GM18498 (cell line): Measurements from ENCODE around the gene TMEM190.
"Not testable (repeated sequence)": the region's sequence is repeated elsewhere in the genome, so short reads cannot be mapped to it uniquely, and the experiment has no call there.

Source experiments
- ATAC-seq: cut with Tn5 transposase; IDR thresholded peaks from one replicate; pipeline ENCODE4 v1.9.1; 2021; ENCODE audit warnings: mild to moderate bottlenecking, moderate library complexity; ENCODE audit not compliant: unreplicated experiment

The TMEM190 gene

DNA sequence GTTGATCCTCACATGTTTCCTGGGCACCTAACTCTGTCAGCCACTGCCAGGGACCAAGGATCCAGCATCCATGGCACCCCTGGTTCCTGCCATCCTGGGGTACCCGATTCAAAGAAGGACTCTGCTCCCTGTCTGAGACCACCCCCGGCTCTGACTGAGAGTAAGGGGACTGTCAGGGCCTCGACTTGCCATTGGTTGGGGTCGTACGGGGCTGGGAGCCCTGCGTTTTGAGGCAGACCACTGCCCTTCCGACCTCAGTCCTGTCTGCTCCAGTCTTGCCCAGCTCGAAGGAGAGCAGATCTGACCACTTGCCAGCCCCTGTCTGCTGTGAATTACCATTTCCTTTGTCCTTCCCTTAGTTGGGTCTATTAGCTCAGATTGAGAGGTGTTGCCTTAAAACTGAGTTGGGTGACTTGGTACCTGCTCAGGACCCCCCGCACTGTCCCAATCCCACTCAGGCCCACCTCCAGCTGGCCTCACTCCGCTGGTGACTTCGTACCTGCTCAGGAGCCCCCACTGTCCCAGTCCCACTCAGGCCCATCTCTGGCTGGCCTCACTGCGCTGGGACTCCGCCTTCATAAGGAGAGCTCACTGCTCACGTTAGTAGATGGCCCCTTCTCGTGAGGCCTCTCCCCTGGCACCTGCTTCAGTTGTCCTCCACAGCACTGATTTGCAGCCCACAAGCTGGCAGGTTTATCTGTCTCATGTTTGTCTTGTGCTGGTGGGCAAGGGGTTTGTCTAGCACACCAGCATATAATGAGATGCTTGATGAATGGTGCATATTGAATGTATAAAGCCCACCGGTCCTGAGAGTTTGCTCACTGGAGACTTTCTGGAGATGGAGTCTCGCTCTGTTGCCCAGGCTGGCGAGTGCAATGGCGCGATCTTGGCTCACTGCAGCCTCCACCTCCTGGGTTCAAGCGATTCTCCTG lies 13.0 kb downstream of the TMEM190 start:
- no peak for ATAC-seq

DNA sequence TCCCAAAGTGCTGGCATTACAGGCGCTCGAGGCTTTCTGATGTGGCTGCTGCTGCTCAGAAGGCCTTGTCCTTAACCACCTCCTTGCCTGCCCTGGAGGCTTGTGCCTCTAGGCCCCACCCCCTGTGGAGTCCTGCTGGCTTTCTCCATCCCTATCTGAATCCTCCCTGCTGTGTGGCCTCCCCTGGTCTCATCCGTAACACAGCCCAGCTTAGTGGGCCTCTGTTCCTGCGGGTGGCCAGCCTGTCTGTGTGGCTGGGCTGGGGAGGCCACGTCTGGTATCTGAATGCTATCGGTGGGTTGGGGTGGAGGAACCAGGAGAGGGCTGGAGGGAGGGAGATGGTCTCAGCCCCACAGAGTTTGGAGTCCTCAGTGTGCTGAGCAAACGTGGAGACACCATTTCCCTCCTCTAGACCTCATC lies 13.8 kb downstream of the TMEM190 start:
- no peak for ATAC-seq

DNA sequence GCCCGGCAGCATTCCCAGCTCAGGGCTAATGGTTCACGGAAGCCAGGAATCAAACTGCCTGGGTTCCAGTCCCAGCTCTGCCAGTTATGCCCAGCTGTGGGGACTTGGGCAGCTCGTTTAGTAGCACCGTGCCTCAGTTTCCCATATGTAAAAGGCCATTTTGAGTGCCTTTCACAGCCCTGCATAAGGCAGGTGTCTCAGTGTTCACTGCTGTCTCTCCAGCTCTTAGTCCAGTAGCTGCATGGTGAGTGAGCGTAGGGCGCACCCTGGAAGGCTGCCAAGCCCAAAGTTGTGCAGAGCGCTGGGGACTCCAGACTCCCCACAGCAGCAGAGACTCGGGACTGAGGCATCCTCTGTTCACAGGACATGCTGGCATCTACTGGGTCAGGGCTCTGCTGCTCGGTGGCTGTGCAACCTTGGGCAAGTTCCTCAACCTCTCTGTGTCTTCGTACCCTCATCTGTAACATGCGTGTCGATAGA lies 14.6 kb downstream of the TMEM190 start:
- ATAC-seq, result no peak

DNA sequence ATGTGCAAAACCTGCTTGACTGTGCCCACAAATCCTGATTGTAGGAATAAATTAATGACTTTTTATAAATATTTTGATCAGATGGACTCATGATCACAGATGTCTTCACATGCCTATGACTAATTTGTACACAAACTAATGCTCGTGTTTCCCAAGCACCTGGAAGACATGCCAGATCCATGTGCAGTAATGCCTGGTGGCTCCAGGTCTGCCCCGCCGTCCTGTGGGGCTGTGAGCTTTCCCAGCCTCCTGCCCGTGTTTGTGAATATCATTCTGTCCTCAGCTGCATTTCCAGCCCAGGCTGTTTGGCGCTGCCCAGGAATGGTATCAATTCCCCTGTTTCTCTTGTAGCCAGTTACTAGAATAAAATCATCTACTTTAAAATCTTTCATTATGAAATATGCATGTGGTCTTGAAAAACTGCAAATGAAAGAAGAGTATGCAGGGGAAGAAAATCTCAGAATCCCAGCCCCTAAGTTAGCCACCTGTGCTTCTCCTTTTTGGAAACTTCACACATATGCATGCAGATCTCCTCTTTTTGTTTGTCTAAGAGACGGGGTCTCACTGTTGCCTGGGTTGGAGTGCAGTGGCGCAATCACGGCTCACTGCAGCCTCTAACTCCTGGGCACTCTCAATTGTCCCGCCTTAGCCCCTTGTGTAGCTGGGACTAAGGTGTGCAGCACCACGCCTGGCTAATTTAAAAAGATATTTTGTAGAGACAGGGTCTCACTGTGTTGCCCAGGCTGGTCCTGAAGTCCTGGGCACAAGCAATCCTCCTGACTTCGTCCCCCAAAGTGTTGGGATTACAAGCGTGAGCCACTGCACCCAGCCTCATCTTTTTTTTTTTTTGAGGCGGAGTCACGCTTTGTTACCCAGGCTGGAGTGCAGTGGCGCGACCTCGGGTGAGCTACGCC lies 15.3 kb downstream of the TMEM190 start:
- no peak for ATAC-seq

DNA sequence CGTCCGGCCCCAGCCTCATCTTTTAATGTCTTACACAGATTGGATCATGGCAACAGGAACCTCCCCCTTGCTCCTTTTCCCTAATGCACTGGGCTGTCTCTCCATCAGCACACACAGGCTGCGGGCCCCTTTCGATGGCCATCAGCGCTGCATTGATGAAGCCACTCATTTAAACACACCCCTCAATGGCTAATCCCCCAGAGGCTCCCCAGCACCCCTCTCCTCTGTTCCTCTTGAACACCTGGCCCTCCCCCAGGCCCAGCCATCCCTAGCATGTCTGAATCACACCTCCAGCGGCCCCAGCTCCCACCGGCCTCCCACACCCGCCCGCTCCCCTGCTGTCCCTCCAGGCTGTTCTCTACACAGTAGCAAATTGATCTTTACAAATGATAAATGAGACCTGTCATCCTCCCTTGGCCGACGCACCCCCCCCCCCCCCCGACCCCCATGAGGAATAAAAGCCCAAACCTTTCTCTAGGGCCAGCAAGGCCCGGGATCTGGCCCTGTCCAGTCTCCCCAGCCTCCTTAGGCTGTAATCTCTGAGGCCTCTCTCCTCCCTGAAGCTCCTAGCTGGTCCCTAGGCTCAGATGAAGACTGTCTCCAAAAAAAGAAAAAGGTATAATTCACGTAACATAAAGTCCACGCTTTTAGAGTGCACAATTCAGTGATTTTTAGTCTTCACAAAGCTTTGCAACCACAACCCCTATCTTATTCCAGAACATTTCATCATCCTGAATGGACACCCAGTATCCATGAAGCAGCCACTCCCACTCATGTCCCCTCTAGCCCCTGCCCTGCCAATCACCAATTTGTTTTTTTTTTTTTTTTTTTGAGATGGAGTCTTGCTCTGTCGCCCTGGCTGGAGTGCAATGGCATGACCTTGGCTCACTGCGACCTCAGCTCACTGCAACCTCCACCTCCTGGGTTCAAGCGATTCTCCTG lies 16.5 kb downstream of the TMEM190 start:
- no peak for ATAC-seq

DNA sequence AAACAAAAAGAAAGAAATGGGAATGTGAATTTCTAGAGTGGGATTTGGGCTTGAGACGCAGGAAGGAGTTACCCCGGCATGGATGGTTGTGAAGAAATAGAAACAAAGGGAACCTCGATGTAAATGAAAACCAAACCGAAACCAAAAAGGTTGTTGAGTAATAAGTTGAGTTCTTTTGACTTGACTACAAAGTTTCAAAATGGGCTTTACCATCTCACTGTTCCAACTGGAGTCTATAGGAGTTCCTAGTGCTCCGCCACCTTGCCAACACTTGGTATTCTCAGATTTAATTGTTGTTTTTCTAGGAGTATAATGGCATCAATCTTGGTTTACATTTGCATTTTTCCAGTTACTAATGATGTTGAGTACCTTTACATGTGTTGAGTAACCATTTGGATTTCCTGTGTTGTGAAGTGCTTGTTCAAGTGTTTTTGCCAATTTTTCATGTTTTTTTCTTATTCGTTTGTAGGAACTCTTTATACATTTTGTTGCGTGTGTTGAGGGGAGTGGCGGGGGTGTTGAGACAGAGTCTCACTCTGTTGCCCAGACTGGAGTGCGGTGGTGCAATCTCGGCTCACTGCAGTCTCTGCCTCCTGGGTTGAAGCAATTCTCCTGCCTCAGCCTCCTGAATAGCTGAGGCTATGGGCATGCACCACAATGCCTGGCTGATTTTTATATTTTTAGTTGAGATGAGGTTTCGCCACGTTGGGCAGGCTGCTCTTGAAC lies 21.7 kb downstream of the TMEM190 start:
- ATAC-seq, result no peak

DNA sequence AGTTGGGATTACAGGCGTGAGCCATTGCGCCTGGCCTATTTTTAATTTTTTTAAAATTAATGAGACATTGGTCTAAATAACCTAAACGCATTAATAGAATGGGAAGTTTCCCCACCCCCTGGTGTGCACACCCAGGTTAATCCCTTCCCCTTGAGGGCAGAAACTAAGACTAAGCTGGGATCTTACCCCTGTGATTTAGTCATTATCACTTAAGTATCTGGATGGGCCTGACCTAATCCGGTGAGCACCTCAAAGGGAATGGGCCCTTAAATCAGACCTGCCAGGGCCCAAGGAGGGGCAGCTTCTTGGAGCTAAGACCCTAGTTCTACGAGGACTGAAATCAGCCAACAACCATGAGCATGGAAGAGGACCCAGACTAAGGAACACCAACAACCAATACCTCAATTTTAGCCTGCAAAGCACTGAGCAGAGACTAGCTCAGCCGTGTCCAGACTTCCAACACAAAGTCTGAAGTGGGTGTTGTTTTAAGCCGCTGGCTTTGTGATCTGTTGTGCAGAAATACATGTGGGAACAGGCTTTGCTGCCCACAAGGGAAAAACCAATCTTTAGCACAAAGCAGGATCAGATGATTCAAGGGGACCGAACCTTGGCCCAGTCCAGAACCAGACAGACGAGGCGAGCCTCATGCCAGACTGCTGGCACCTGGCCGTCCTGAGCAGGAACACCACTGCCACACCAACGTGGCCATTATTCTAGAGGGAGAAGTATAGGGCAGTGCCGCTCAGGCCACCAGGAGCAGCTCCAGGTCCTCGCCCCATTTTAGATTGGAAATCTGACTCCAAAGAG lies 23.9 kb downstream of the TMEM190 start:
- ATAC-seq, result no peak

DNA sequence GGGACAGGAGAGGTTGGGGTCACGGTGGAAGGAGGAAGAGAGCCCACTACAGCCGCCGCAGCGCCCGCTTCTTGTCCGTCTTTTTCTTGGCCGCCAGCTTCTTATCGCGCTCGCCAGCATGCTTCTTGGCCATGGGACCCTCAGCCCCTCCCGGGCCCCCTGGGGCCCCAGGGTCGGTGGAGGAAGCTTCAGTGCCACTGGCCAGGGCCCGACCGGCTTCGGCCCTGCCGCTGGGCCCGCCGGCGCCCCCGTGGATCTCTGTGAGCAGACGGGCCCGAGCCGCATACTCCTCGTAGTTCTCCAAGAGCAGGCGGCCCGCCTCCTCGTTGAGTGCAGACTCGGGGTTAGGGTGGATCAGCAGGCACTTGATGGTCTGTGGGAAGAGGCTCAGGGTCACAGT lies 24.8 kb downstream of the TMEM190 start:
- not testable (repeated sequence) for ATAC-seq

DNA sequence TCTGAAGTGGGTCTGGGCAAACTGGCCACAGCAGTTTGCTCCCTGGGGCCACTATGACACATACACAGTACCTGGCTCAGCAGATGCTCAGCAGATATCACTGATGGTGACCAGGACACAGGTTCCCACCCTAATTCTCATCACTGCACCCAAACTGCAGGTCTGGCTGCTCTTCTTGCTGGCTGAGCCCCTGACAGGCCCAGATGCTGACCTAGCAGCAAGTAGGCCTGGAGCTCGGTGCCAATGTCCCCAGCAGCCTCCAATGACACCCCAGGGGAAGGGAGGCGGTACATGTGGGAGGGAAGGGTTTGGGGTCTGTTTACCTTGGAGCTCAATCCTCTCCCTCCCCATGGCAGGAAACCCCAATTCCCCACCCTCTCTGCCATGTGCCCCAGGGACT lies 25.9 kb downstream of the TMEM190 start:
- ATAC-seq, result no peak

DNA sequence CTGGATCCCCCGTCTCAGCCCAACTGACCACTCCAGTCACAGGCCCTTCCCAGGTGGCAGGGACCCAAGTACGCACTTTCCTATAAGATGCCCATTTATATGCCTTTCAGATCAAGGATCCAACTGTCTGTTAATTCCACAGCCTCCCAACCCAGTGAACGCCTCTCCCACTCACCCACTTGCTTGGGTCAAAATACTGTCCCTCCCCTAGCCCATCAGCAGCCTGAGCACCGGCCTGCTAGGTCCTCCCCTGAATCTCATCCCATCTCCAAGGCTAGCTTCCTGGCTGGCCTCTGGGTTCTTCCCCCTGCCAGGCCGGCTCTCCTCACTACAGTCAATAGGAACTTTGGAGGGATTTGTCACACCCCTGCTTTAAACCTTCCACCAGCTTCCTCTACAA lies 29.0 kb downstream of the TMEM190 start:
- no peak for ATAC-seq

DNA sequence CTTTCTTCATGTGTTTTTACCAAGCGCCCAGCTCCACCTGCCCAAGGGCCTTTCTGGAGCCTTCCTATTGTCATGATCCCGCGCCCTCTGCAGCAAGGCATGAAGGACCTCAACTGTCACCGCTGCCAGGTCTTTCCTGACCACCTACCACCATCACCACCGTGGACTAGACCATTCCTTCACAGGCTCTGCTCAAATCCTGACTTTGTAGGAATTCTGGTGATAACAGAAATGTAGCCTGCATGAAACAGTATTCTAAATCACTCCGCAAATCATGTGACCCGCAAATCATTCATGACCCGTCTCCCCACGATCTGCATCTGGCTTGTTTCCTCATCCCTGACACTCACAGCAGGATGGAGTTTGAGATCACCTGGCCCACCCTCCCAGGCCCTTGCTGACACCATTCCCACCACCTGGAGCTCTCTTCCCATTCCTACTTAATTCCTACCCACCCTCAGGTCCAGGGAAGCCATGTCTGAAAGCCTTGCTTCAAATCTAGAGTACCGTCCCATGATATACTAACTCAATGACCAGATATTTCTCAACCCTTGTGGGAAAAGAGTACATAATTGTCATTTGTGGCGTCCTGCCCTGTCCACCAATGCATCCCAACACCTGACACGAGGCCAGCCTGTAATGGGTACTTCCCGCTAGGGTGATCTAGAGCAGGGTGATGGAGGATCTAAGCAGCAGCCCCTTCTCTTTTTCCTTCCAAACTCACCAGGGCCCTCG lies 29.6 kb downstream of the TMEM190 start:
- no peak for ATAC-seq

DNA sequence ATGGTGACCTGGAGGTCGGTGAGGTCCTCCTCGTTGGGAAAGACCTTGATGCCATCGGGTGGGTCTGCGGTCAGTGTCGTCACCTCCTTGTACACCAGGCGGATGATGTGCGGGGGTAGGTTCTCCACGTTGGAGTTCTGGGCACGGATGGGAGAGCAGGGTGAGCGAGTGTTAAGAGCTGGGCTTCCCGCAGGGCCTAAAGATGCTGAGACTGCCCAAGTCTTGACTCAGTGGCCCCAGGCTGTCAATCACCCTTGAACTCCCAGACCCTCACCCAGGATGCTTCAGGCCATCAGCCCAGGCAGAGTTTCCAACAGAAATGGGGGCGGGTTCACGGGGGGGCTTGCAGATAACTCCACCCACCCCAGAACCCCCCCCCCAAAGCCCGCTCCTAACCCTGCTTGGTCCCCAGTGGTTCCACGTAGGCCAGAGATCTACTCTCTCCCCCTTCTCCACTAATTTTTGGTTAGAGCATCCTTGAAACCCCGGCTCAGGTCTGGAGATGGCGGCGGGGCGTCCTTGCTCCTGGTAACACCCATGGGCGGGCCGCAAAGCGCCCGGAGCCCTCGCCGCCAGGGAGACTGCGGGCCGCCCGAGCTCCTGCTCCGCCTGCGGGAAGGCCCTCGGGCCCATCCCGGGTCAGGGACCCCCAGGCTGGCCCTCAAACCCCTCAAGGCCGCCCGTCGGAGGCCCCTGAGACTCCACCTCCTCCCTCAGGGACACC lies 30.4 kb downstream of the TMEM190 start:
- ATAC-seq, result peak; percentile 21

DNA sequence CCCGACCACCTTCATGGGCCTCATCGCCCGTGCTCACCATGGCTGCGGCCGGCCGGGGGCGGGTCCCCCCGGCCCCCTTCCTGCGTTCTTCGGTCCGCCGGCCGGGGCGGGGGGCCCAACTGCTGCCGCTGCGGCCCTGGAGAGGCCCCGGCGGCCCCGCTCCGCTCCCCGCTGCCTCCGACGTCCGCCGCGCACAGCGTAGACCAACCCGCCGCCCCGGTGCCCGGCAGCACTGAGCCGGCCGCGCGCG lies 30.8 kb downstream of the TMEM190 start, which contains the start of gene UBE2S:
UBE2S (minus strand) TSS at position 239 of the 250 bp plus-strand sequence; CDS start at position 40, 199 bp downstream.
- ATAC-seq, result not testable (repeated sequence)

DNA sequence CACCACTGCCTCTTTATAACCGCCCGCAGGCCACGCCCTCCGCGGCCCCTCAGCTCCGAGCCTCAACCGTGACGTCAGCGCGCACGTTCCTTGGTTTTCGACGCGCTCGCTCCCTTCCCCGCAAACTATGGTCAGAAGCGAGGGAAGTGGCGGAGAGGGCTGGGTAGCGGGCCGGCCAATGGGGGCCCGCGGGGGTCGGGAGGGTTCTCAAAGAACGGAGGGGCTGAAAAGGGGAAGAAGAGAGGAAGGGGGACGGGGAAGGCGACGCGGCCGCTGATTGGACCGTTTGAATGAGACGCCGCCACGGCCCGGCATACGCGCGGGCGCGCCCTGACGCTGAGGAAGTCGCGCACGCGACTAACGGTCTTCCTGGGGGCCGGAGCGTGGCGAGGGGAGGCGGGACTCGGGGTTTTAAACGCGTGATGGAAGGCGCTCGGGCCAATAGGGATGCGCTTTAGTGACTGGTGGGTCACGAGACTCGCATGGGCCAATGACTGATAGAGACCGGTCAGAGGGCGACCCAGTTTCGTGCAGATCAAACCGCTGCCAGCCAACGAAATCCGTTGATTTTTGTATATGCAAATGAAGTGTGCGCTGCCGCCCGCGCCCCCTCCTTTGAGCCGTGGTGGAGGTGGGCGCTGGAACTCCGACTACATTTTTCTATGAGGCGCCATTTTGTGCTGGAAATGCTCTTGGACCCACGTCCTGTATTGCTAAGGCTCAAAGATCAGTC lies 31.3 kb downstream of the TMEM190 start:
- ATAC-seq, result peak; percentile 80

DNA sequence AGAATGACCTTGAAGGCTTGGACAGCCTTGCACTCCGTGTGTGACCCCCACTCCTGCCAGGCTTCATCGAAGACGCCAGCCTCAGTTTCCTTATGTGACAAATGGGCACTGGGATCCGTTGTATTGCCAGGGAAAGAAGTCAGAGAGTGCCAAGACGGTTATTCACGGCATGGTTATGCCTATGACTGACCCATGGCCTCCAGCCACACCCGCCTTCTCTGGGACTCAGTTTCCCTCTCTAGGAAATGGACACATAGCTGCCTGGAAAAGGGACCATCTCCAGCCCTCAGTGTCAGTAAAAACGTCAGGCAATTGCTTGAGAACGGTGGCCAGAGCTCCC lies 31.9 kb downstream of the TMEM190 start:
- ATAC-seq, result no peak

DNA sequence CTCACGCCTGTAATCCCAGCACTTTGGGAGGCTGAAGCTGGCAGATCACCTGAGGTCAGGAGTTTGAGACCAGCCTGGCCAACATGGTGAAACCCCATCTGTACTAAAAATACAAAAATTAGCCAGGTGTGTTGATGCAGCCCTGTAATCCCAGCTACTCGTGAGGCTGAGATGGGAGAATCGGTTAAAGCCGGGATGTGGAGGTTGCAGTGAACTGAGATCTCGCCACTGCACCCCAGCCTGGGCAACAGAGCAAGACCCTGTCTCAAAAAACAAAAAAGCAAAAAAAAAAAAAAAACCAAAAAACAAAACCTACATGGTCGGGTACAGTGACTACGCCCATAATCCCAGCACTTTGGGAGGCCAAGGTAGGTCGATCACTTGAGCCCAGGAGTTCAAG lies 32.6 kb downstream of the TMEM190 start:
- not testable (repeated sequence) for ATAC-seq

DNA sequence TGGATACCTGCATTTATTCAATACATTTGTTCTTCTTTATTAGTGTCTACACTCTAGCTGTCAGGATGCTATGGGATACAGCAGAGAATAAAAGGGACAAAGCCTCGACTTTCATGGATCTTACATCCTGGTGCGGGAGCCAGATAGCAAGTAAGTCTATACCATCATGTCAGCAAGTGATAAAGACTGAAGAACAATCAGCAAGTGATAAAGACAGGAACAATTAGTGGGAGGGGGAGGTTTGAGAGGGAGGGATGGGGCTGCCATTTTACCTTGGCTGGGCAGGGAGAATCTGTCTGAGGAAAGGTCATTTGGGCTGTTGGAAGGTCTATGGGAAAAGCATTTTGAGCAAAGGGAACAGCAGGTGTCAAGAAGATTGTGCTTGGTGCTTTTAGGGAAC lies 33.5 kb downstream of the TMEM190 start:
- no peak for ATAC-seq
